Measurements from ENCODE around the gene C16orf54. TPM values are rescaled to one million over a fixed set of nuclear protein-coding genes. Genes with fewer than 3 reads are reported as not detected.

Gene C16orf54
- total and polyA plus RNA-seq, 2 of the 4 experiments (the other 2 are of a cell fraction) = not detected

DNA sequence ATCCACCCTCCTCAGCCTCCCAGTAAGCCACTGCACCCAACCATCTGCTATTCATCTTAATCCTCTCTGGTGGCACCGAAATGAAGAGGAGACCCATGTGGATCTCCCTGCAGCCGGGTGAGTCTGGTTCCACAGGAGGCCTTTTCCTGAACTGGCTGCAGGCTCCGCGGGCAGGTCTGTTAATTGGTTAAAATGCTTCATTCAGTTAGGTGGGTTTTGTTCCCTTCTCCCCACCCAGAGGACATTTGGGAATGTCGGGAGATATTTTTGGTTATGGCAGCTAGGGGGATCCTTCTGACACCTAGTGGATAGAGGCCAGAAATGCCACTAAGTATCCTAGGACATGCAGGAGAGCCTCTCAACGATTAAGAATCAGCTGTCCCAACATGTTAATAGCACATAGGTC, 16.7 kb downstream of the C16orf54 start:
- Histone ChIP-seq H3K27ac (ENCODE audit: insufficient read depth, low read length) (no peak overlapping the region), H3K4me2 (ENCODE audit: low read depth, low read length) (no peak overlapping the region), H3K23ac (ENCODE audit: low read depth, low read length) (no peak overlapping the region), H3K18ac (ENCODE audit: low read depth, low read length) (no peak overlapping the region), H2AFZ (replicated peaks; ENCODE audit: low read length, poor library complexity) (peak overlapping the region; percentile 82), H3K9me1 (ENCODE audit: insufficient read depth, low read length) (no peaks in the 10 kb centered on the region), H3K9me3 (ENCODE audit: control insufficient read depth, insufficient read depth, low read length) (no peaks in the 10 kb centered on the region), H4K20me1 (ENCODE audit: insufficient read depth, low read length) (no peaks in the 10 kb centered on the region), H3K4ac (ENCODE audit: low read depth, low read length) (no peak overlapping the region), H4K8ac (ENCODE audit: low read depth in 2 of 2, low read length in 2 of 2) (no peak overlapping the region), H3K4me3 (ENCODE audit: insufficient read depth, low read depth, low read length) (no peak overlapping the region), H3K79me1 (ENCODE audit: low read depth in 1 of 2, low read length in 2 of 2) (no peaks in the 10 kb centered on the region), H3K56ac (ENCODE audit: extremely low read depth, insufficient read depth, low read length) (no peak overlapping the region), H3K9ac (ENCODE audit: low read depth, low read length) (no peak overlapping the region), H4K91ac (ENCODE audit: insufficient read depth, low read depth, low read length) (no peak overlapping the region), H3K14ac (replicated peaks; ENCODE audit: low read depth, low read length) (no peak overlapping the region), H3K4me1 (ENCODE audit: control insufficient read depth, insufficient read depth, low read length) (no peaks in the 10 kb centered on the region), H2BK20ac (ENCODE audit: low read depth, low read length) (no peak overlapping the region), H2BK5ac (ENCODE audit: low read depth, low read length, poor library complexity, severe bottlenecking) (no peak overlapping the region), H2BK15ac (ENCODE audit: low read depth, low read length) (no peak overlapping the region), H2AK9ac (replicated peaks; ENCODE audit: low read depth, low read length, poor library complexity) (no peak overlapping the region), H3K36me3 (ENCODE audit: control insufficient read depth, insufficient read depth, low read length) (no peaks in the 10 kb centered on the region), H3K27me3 (ENCODE audit: control insufficient read depth, insufficient read depth, low read length) (peaks cover 11% of the 10 kb centered on the region), H2AK5ac (ENCODE audit: low read depth, low read length) (no peak overlapping the region), H2BK120ac (ENCODE audit: low read depth, low read length) (no peak overlapping the region), H4K5ac (ENCODE audit: low read depth, low read length) (no peak overlapping the region)
- BruUV-seq (replicated peaks) = no TSS peak
- CTCF ChIA-PET = interaction anchor here (1.0 to 1.5 kb wide), 5 partner anchors 22 to 88 kb away, joined by 3 to 6 read pairs (median 5); no protein-coding TSS in a partner anchor
- no peak for TF ChIP-seq MAFK (IDR thresholded peaks at IDR 0.05; ENCODE audit: low read depth, low read length)
- TF ChIP-seq CEBPB (IDR thresholded peaks at IDR 0.05; ENCODE audit: low read depth, low read length) = no peak
- TF ChIP-seq NFE2L2 (IDR thresholded peaks at IDR 0.05; ENCODE audit: low read depth, low read length) = no peak
- no peak for TF ChIP-seq RFX5 (IDR thresholded peaks at IDR 0.05; ENCODE audit: low read depth, low read length)
- TF ChIP-seq MAZ (IDR thresholded peaks at IDR 0.05; ENCODE audit: borderline replicate concordance, low read depth, low read length) = no peak
- TF ChIP-seq, protein P1, sequence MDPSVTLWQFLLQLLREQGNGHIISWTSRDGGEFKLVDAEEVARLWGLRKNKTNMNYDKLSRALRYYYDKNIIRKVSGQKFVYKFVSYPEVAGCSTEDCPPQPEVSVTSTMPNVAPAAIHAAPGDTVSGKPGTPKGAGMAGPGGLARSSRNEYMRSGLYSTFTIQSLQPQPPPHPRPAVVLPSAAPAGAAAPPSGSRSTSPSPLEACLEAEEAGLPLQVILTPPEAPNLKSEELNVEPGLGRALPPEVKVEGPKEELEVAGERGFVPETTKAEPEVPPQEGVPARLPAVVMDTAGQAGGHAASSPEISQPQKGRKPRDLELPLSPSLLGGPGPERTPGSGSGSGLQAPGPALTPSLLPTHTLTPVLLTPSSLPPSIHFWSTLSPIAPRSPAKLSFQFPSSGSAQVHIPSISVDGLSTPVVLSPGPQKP (IDR thresholded peaks at IDR 0.05; ENCODE audit: borderline replicate concordance, low read depth, low read length) = no peak
- TF ChIP-seq RAD21 (IDR thresholded peaks at IDR 0.05; ENCODE audit: low read length) = peak; percentile 57
- TF ChIP-seq POLR2A (IDR thresholded peaks at IDR 0.05; ENCODE audit: low read depth, low read length) = no peak
- TF ChIP-seq, protein P2, sequence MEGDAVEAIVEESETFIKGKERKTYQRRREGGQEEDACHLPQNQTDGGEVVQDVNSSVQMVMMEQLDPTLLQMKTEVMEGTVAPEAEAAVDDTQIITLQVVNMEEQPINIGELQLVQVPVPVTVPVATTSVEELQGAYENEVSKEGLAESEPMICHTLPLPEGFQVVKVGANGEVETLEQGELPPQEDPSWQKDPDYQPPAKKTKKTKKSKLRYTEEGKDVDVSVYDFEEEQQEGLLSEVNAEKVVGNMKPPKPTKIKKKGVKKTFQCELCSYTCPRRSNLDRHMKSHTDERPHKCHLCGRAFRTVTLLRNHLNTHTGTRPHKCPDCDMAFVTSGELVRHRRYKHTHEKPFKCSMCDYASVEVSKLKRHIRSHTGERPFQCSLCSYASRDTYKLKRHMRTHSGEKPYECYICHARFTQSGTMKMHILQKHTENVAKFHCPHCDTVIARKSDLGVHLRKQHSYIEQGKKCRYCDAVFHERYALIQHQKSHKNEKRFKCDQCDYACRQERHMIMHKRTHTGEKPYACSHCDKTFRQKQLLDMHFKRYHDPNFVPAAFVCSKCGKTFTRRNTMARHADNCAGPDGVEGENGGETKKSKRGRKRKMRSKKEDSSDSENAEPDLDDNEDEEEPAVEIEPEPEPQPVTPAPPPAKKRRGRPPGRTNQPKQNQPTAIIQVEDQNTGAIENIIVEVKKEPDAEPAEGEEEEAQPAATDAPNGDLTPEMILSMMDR (conservative IDR thresholded peaks at IDR 0.05; ENCODE audit: low read depth, low read length) = peak; percentile 69
- TF ChIP-seq, protein P3, sequence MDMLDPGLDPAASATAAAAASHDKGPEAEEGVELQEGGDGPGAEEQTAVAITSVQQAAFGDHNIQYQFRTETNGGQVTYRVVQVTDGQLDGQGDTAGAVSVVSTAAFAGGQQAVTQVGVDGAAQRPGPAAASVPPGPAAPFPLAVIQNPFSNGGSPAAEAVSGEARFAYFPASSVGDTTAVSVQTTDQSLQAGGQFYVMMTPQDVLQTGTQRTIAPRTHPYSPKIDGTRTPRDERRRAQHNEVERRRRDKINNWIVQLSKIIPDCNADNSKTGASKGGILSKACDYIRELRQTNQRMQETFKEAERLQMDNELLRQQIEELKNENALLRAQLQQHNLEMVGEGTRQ (IDR thresholded peaks at IDR 0.05; ENCODE audit: low read depth, low read length) = no peak
- peak; percentile 41; the same call in 1 of the 2 replicates for TF ChIP-seq SMC3 (IDR thresholded peaks at IDR 0.05; ENCODE audit: low read depth, low read length)
- TF ChIP-seq FOS (IDR thresholded peaks at IDR 0.05; ENCODE audit: low read depth, low read length) = no peak
- TF ChIP-seq RCOR1 (IDR thresholded peaks at IDR 0.05; ENCODE audit: insufficient replicate concordance, low read length) = no peak
- TF ChIP-seq BHLHE40 (IDR thresholded peaks at IDR 0.05; ENCODE audit: low read depth, low read length) = no peak
- TF ChIP-seq CHD1 (IDR thresholded peaks at IDR 0.05; ENCODE audit: low read depth, low read length) = no peak
- no peak for TF ChIP-seq MXI1 (IDR thresholded peaks at IDR 0.05; ENCODE audit: borderline replicate concordance, low read depth, low read length)
- intact Hi-C loops (cut with micrococcal nuclease) = loop anchor here (2.0 to 10.0 kb wide), 2 partner anchors 28 to 754 kb away; partner anchors contain the start of gene SPNS1
- POLR2A ChIA-PET (ENCODE audit: unreplicated experiment) = no interaction called here
- in situ Hi-C loops (cut with MboI; ENCODE audit: low sequenced_read_pairs) = no loop called here
- WGBS, 2 experiments (ENCODE audit: extremely low coverage in 2 of 2, insufficient read length in 1 of 2) = no CpG with 5 or more reads among the region's 6 CpGs
- DNase-seq (peak; percentile 49), ATAC-seq (ENCODE audit: low read depth) (peak; percentile 86)
- dilution Hi-C loops (cut with HindIII; ENCODE audit: low sequenced_read_pairs, unreplicated experiment) = no loop called here

Data from IMR-90 (cell line).